GM12878 (cell line): Measurements from ENCODE around the gene DNAAF8. TPM values are rescaled to one million over a fixed set of nuclear protein-coding genes. Genes with fewer than 3 reads are reported as not detected.

Experiments used
- ATAC-seq: fragments of 200-7000 bp; cut with Tn5 transposase; 3 replicates; pipeline ENCODE4 v1.9.1; 2020; ENCODE audit warnings: mild to moderate bottlenecking, moderate library complexity
- BruUV-seq: library from RNA; stranded (reverse); fragments of 400-500 nt; replicated peaks from 2 replicates; lab custom pipeline; 2021; lab: Mats Ljungman, UMichigan
- CTCF ChIA-PET: fragments of 300-600 bp; sonication (Branson Sonifier 250); formaldehyde crosslinking; extraction: SDS; loops from one replicate; lab custom pipeline; 2021; ENCODE audit warnings: inconsistent platforms; lab: Yijun Ruan, JAX
- POLR2A ChIA-PET: fragments of 350-600 bp; formaldehyde crosslinking; extraction: SDS; loops from one replicate; lab custom pipeline; 2021; ENCODE audit warnings: inconsistent platforms; lab: Charles Lee
- RAD21 ChIA-PET: fragments of 300-600 bp; sonication (Branson Sonifier 250); formaldehyde crosslinking; loops from one replicate; lab custom pipeline; 2023; ENCODE audit warnings: antibody characterized with exemption; ENCODE audit not compliant: unreplicated experiment; lab: Charles Lee
- SMC1A ChIA-PET: fragments of 300-600 bp; sonication (Branson Sonifier 250); formaldehyde crosslinking; loops from one replicate; lab custom pipeline; 2023; ENCODE audit not compliant: unreplicated experiment, uncharacterized antibody; lab: Charles Lee
- DNase-seq: peaks from one replicate; pipeline ENCODE4 v3.0.0-alpha.2; 2011; ENCODE audit warnings: low read depth, low spot score
- FAIRE-seq: peaks from 3 replicates; lab custom pipeline; 2011; peaks lifted over from hg19 to GRCh38; lab: Jason Lieb, UNC
- H2AFZ ChIP-seq: 2 replicates; pipeline ENCODE4 v1.6.0; 2011; ENCODE audit warnings: low read depth, low read length, control low read depth; ENCODE audit not compliant: control insufficient read depth
- H3K27ac ChIP-seq: 2 replicates; pipeline ENCODE4 v1.5.1; 2011; ENCODE audit warnings: control low read depth; ENCODE audit not compliant: control insufficient read depth, insufficient read depth
- H3K27me3 ChIP-seq, 2 experiments: replicated peaks in 1 of 2; 2 replicates each; pipeline versions ENCODE4 v1.6.0 to v1.6.1; 2011; ENCODE audit warnings: low read length in 1 of 2; ENCODE audit not compliant: control insufficient read depth in 2 of 2, insufficient read depth in 2 of 2
- H3K36me3 ChIP-seq, 2 experiments: 2 replicates each; pipeline ENCODE4 v1.5.1; 2011; ENCODE audit warnings: low read length in 1 of 2; ENCODE audit not compliant: control insufficient read depth in 2 of 2, insufficient read depth in 2 of 2
- H3K4me1 ChIP-seq: 2 replicates; pipeline ENCODE4 v1.6.1; 2011; ENCODE audit warnings: mild to moderate bottlenecking, low read length, moderate library complexity, mixed read lengths; ENCODE audit not compliant: control insufficient read depth, insufficient read depth
- H3K4me2 ChIP-seq: 2 replicates; pipeline ENCODE4 v1.6.0; 2011; ENCODE audit warnings: control low read depth; ENCODE audit not compliant: control insufficient read depth, insufficient read depth
- H3K4me3 ChIP-seq: fragments of 200-600 bp; sonication (generic); 2 replicates; pipeline ENCODE4 v1.5.1; 2016
- H3K79me2 ChIP-seq: 2 replicates; pipeline ENCODE4 v1.6.0; 2011; ENCODE audit warnings: low read length; ENCODE audit not compliant: control insufficient read depth, insufficient read depth
- H3K9ac ChIP-seq: 2 replicates; pipeline ENCODE4 v1.8.0; 2011; ENCODE audit warnings: low read length, control low read depth, mixed read lengths; ENCODE audit not compliant: control insufficient read depth, insufficient read depth
- H3K9me3 ChIP-seq: replicated peaks from 3 replicates; pipeline ENCODE4 v1.5.1; 2011; ENCODE audit warnings: mild to moderate bottlenecking, low read length; ENCODE audit not compliant: control insufficient read depth, insufficient read depth
- H4K20me1 ChIP-seq: 2 replicates; pipeline ENCODE4 v1.6.0; 2011; ENCODE audit not compliant: control insufficient read depth, insufficient read depth
- ATF2 ChIP-seq: IDR thresholded peaks from 2 replicates; pipeline ENCODE4 v1.6.1; 2012; ENCODE audit warnings: low read length, inconsistent platforms
- CHD4 ChIP-seq: fragments of 200-600 bp; sonication (generic); IDR thresholded peaks from 2 replicates; pipeline ENCODE4 v1.6.1; 2016; ENCODE audit warnings: mild to moderate bottlenecking
- HDAC6 ChIP-seq: fragments of 200-600 bp; sonication (generic); IDR thresholded peaks from one replicate; pipeline ENCODE4 v1.8.0; 2017; ENCODE audit warnings: antibody characterized with exemption; ENCODE audit not compliant: unreplicated experiment
- IKZF1 ChIP-seq: fragments of 450-650 bp; conservative IDR thresholded peaks from 2 replicates; pipeline ENCODE4 v1.6.1; 2017; ENCODE audit warnings: antibody characterized with exemption, mild to moderate bottlenecking
- KAT2A ChIP-seq: conservative IDR thresholded peaks from 2 replicates; pipeline ENCODE4 v1.6.1; 2011; ENCODE audit warnings: low read depth, low read length; ENCODE audit not compliant: control insufficient read depth
- MLLT1 ChIP-seq: fragments of 450-650 bp; IDR thresholded peaks from 2 replicates; pipeline ENCODE4 v1.6.1; 2016; ENCODE audit warnings: mild to moderate bottlenecking
- MYC ChIP-seq: IDR thresholded peaks from 2 replicates; pipeline ENCODE4 v1.6.1; 2011; ENCODE audit warnings: mild to moderate bottlenecking, low read length, moderate library complexity, inconsistent platforms; ENCODE audit not compliant: insufficient read depth, insufficient replicate concordance, insufficient read length, severe bottlenecking
- POLR2AphosphoS5 ChIP-seq: IDR thresholded peaks from 2 replicates; pipeline ENCODE4 v1.6.1; 2011; ENCODE audit warnings: mild to moderate bottlenecking, low read length, inconsistent platforms
- SIN3A ChIP-seq: IDR thresholded peaks from 2 replicates; pipeline ENCODE4 v1.6.1; 2012; ENCODE audit warnings: low read depth, low read length, improper control_type of control experiment
- SREBF1 ChIP-seq: IDR thresholded peaks from 2 replicates; pipeline ENCODE4 v1.6.1; 2012; ENCODE audit warnings: mild to moderate bottlenecking, low read length
- TCF7 ChIP-seq: IDR thresholded peaks from 2 replicates; pipeline ENCODE4 v1.6.1; 2014; ENCODE audit warnings: antibody characterized with exemption, borderline replicate concordance
- WRNIP1 ChIP-seq: IDR thresholded peaks from 2 replicates; pipeline ENCODE4 v1.6.1; 2011; ENCODE audit warnings: low read depth, low read length, improper control_type of control experiment, borderline replicate concordance
- WGBS: methylation state at CpG from one replicate; pipeline ENCODE4 v1.1.6; 2016; ENCODE audit warnings: low lambda C conversion rate; ENCODE audit not compliant: insufficient replicate concordance, insufficient coverage; ENCODE audit errors: missing lambda C conversion rate; 5-methylcytosine and 5-hydroxymethylcytosine counted together
- in situ Hi-C: fragments of 300-500 bp; cut with MboI; formaldehyde crosslinking; loops from 9 replicates; pipeline ENCODE4 v1.14.3; 2018; ENCODE audit warnings: mixed read lengths
- intact Hi-C: fragments of 100-400 bp; cut with micrococcal nuclease; formaldehyde crosslinking; loops from one replicate; pipeline ENCODE4 v1.14.2; 2022; ENCODE audit not compliant: unreplicated experiment
- polyA plus RNA-seq, 11 experiments: library from polyadenylated mRNA; depleted of rRNA in 4 of 11; unstranded in 6 of 11; stranded (reverse) in 5 of 11; fragments of >200 nt; fragmentation: Nextera tagmentation in 4 of 11; fragmentation: Illumina TruSeq in 1 of 11; extraction: Ambion mirVana in 4 of 11; extraction: Trizol in 1 of 11; gene quantifications; 1 replicate in 1 of 11; 2 replicates in 10 of 11; pipeline versions ENCODE4 v1.2.1 to v1.2.3, GENCODE V29; 2011 to 2016; ENCODE audit warnings: inconsistent platforms in 2 of 11, missing spikeins in 2 of 11, low read depth in 1 of 11
- total RNA-seq, 4 experiments: library from RNA; depleted of rRNA in 3 of 4; stranded (reverse); fragments of >200 nt in 3 of 4; fragmentation: Illumina TruSeq in 1 of 4; extraction: Trizol in 1 of 4; gene quantifications; 2 replicates each; pipeline versions ENCODE4 v1.2.1 to v1.2.3, GENCODE V29; 2013 to 2021

Gene DNAAF8
- total and polyA plus RNA-seq, 10 of the 15 experiments (the other 5 are each of a cell fraction or from before 2014, with no cell fraction given), result 0.01 to 0.78 (median 0.22) TPM; not detected in 2

GRCh38 chr16:4729876-4730275, 4.5 kb upstream of the DNAAF8 start:
- Histone ChIP-seq H4K20me1 (no peaks in the 10 kb centered on the region), H3K9me3 (no peaks in the 10 kb centered on the region), H3K36me3 (peaks cover 0 to 2% of the 10 kb centered on the region in 2 experiments; a peak in 3 of 4 replicates), H3K79me2 (peaks cover 13% of the 10 kb centered on the region), H3K9ac (no peak overlapping the region), H3K4me1 (no peaks in the 10 kb centered on the region), H3K27ac (no peak overlapping the region), H3K27me3 (no peaks in the 10 kb centered on the region), H2AFZ (no peak overlapping the region), H3K4me3 (no peak overlapping the region), H3K4me2 (no peak overlapping the region)
- ChIA-PET RAD21 (no interaction called here), SMC1A (no interaction called here), POLR2A (no interaction called here), CTCF (no interaction called here)
- WGBS, result 92% methylated on average over 15 of the region's 15 CpGs
- in situ Hi-C loops (no loop called here), intact Hi-C loops (no loop called here)
- no TSS peak for BruUV-seq
- no peak for DNase-seq
- FAIRE-seq, result no peak
- TF ChIP-seq WRNIP1 (no peak), HDAC6 (no peak), CHD4 (no peak), MYC (no peak), KAT2A (no peak), TCF7 (no peak)
- ATAC-seq, result no peak

- CTCF ChIA-PET, result no interaction called here
- H3K4me3 ChIP-seq, result peak overlapping the region; percentile 87
- peak overlapping the region; percentile 100 for H3K4me2 ChIP-seq
- peaks cover 13% of the 10 kb centered on the region for H3K79me2 ChIP-seq
- TF ChIP-seq MLLT1 (peak; percentile 90), SIN3A (no peak), SREBF1 (no peak), IKZF1 (no peak), ATF2 (no peak), POLR2AphosphoS5 (no peak)
- TF ChIP-seq, all 136 proteins: peak for 1
- peak overlapping the region; percentile 73 for H3K27ac ChIP-seq
- no peak for ATAC-seq
- no peak for DNase-seq
- SMC1A ChIA-PET, result interaction anchor here (0.8 to 2.3 kb wide), 4 partner anchors 35 to 75 kb away, joined by 3 to 15 read pairs (median 4); partner anchors contain the start of gene ZNF500
- in situ Hi-C loops, result no loop called here
- FAIRE-seq, result no peak
- H3K9me3 ChIP-seq, result no peaks in the 10 kb centered on the region
- H3K9ac ChIP-seq, result peak overlapping the region; percentile 92
- no peaks in the 10 kb centered on the region; a peak in 2 of 4 replicates for H3K36me3 ChIP-seq
- H2AFZ ChIP-seq, result peak overlapping the region; percentile 95
- peaks cover 2% of the 10 kb centered on the region; the same call in 1 of the 2 replicates for H3K4me1 ChIP-seq
- no peaks in the 10 kb centered on the region for H4K20me1 ChIP-seq
- 51% methylated on average over 17 of the region's 17 CpGs for WGBS
- POLR2A ChIA-PET, result interaction anchor here (2.0 kb wide), 1 partner anchor 35 kb away, joined by 15 read pairs; no protein-coding TSS in a partner anchor
- H3K27me3 ChIP-seq, result no peaks in the 10 kb centered on the region
- no TSS peak for BruUV-seq
- intact Hi-C loops, result no loop called here
- RAD21 ChIA-PET, result interaction anchor here (1.7 to 2.7 kb wide), 3 partner anchors 35 to 100 kb away, joined by 4 to 18 read pairs (median 18); partner anchors contain the start of gene ROGDI
Observed at GRCh38 chr16:4733211-4733742, 1.1 kb upstream of the DNAAF8 start.
